HG03457 (cell line): Measurements from ENCODE around the gene IRF2.

Source experiments
- ATAC-seq: cut with Tn5 transposase; IDR thresholded peaks from one replicate; pipeline ENCODE4 v1.9.1; 2021; ENCODE audit warnings: moderate number of reproducible peaks; ENCODE audit not compliant: unreplicated experiment

Gene IRF2

DNA sequence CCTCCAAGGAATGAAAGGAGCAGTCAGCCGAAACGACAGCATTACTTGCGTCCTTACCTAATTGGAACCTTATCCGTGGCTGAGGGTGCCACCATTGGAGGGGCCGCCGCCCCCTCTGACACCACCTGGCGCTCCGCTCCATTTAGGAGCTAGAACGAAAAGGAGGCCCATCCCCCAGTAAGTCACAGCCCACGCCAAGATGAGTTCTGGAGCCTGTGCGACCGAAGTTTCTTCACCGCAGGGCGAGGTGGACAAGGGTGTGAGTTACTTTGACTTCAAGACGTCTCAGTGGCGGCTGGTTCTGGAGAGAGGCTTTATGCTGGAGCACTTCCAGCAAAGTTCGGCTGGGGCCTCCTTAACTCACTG is 729 bp upstream of the IRF2 start:
- ATAC-seq, result peak; percentile 14

GRCh38 chr4:184473499-184474262 is 669 bp downstream of the IRF2 start:
- no peak for ATAC-seq

- peak; percentile 29 for ATAC-seq
These were observed 1.5 kb downstream of the IRF2 start for GRCh38 chr4:184472614-184473498.

GRCh38 chr4:184471881-184472613 is 2.3 kb downstream of the IRF2 start:
- no peak for ATAC-seq

GRCh38 chr4:184470785-184471110 is 3.6 kb downstream of the IRF2 start:
- no peak for ATAC-seq

DNA sequence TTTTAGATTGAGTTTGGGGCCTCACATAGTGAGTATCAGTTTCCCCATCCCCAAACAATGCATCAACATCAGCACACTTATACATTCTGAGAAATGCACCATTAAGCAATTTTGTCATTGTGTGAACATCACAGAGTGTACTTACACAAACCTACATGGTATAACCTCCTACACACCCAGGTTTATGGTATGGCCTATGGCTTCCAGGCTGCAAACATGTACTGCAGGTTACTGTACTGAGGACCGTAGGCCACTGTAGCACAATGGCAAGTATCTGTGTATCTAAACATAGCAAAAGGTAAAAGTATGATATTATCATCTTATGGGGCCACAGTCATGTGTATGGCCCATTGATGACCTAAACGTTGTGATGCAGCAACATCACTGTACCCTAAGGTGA is 7.7 kb downstream of the IRF2 start:
- ATAC-seq, result no peak

- no peak for ATAC-seq
These were observed 9.4 kb downstream of the IRF2 start for GRCh38 chr4:184464759-184465454.

DNA sequence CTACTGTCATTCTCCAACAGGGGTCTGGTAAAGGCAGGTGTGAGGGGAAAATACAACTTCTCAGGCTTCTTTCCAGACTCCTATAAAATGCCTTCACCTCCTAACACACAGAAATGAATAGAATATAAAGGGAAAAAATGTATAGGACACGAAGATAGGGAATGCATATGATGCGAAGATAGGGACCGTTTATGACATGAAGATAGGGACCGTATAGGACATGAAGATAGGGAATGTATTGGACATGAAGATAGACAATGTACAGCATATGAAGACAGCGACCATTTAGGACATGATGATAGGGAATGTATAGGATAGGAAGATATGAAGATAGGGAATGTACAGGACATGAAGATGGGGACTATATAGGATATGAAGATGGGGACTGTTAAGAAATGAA is 10.5 kb downstream of the IRF2 start:
- no peak for ATAC-seq

DNA sequence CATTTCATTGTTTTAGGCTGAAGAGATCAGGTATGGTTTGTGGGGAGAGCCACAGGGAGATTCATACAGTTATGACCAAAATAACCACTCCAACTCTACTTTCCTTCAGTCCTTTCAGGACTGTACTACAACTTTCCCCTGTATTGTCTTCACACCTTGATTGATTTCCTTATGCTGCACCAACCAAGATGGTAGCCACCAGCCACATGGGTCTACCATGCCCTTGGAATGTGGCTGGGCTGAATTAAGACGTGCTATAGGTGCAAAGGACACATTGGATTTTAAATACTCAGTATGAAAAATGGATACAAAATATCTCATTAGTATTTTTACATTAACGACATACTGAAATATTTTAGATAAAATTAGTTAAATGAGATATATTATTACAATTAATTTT is 11.2 kb downstream of the IRF2 start:
- ATAC-seq, result no peak

GRCh38 chr4:184462724-184463123 is 11.6 kb downstream of the IRF2 start:
- no peak for ATAC-seq

GRCh38 chr4:184461711-184462441 is 12.5 kb downstream of the IRF2 start:
- no peak for ATAC-seq

DNA sequence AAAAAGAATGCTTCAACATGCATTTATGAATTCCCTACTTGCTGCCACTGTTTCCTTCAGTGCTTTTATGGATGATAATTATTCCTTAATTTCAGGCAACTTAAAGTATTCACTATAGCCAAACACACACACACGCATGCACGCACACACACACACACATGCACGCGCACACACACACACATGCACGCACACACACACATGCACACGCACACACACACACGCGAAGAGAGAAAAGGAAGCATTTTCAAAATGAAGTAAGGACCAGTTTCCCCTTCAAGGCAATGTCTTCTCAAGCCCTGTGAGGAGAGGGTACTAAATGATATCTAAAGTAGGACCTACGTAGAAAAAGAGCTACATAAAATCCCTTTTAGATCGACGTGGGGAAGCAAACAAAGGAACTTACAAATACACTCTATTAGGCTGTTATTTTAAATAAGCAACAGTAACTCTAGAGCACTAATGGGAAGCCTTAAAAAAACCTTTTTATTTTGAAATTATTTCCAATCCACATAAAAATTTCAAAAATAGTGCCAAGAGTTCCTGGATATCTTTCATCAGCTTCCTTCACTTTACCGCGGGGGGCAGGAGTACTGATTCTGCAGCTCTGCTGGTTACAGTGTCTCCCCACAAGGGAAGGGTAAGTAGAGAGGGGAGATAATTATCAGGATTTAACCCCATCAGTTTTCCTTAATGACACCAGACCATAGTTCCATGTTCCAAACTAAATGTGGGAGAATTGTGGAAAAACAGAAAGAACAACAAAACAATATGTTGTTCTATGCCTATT is 13.7 kb downstream of the IRF2 start:
- no peak for ATAC-seq

GRCh38 chr4:184459413-184459812 is 14.9 kb downstream of the IRF2 start:
- no peak for ATAC-seq

DNA sequence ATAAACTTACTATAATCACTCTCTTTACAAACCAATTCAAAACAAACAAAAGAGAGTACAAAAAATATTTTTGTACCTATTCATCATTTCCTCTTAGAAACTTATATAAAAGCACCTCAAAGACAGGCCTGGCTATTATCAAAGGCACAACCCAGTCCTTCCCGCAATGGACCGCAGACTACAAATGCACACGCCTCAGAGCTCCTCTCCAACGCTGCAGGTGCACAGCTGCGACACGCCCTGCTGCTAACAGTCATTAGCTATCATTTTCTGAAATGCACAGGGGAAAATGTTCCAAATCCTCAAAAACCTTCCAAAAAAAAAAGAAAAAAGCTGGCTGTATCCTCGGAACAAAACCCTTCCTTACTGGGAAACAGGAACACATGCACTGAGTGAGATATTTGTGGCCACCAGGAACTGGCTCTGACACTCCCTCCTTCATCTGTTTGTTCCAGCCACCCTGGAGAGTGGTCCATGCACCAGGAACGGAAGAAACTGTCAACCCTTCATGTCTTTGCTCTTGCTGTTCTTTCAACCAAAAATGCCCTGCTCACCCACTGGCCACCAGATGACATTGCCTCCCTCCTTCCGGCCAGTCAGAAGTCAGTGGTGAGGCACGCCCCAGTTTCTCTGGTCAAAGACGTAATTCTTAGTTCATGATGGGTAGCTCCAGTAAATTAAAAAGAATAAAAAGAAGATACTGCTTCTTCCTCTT is 16.7 kb downstream of the IRF2 start:
- no peak for ATAC-seq

DNA sequence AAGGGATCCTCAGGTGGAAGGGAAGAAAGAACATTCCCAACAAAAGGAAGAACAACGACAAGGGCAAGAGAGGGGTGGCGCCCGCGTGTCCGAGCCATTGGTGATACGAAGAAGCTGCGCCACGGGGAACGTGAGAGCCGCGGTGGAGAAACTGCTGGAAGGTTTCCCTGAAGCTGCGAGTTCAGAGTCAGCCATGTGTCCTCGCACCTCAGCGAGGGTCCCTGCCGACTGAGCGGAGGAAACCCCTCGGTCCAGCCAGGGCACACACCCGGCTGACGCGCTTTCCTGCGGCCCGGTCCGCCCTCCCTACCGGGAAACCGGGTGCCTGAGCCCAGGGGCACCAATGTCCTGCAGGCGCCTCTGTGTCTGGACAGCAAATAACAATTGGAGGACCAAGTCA is 18.0 kb downstream of the IRF2 start:
- ATAC-seq, result no peak

DNA sequence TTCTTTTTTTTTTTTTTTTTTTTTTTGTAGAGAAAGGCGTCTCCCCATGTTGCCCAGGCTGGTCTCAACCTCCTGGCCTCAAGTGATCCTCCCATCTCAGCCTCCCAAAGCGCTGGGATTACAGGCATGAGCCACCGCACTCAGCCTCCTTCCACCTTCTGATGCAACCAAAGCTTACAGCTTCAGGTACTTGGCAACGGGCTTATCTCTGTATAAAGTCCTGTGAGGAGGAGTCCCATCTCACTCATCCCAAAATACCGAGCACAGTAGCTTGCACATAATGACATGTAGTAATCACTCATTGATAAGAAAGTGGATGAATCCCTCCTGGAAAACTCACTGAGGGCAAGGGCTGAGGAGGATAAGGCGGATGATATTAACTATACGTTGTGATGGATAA is 19.1 kb downstream of the IRF2 start:
- ATAC-seq, result no peak

- peak; percentile 40 for ATAC-seq
These were observed 20.8 kb downstream of the IRF2 start for GRCh38 chr4:184453365-184454160.

DNA sequence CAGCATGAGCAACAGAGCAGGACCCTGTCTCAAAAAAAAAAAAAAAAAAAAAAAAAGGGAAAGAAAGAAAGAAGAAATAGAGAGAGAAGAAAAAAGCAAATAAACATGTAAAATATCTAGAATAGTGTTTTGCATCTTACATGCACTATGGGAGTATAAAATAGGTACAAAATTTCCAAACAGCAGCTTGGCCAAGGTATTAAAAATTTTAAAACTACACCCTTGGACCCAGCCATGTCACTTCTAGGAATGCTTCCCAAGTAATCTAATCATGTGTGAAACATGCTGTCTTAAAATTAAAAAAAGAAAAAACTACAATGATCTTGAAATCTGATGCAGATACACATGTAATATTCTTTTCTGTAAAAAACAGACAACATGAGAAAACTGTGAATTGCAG is 21.6 kb downstream of the IRF2 start:
- no peak for ATAC-seq
